Dedifferentiated amniotic fluid mesenchymal stem cell (primary cell): ENCODE data around the gene CMTM5.
"Not testable (repeated sequence)": the region's sequence is repeated elsewhere in the genome, so short reads cannot be mapped to it uniquely, and the experiment has no call there.

Experiments used
- DNase-seq: peaks from one replicate; pipeline ENCODE4 v3.0.0-alpha.2; 2016; ENCODE audit errors: extremely low spot score

Gene CMTM5

GRCh38 chr14:23414906-23415820 is 38.3 kb downstream of the CMTM5 start:
- DNase-seq = no peak

GRCh38 chr14:23415821-23416778 is 39.3 kb downstream of the CMTM5 start:
- DNase-seq = no peak

- DNase-seq = no peak
Observed at GRCh38 chr14:23416801-23417200, 40.0 kb downstream of the CMTM5 start.

- DNase-seq = not testable (repeated sequence)
Observed at GRCh38 chr14:23417269-23417668, 40.4 kb downstream of the CMTM5 start.

- no peak for DNase-seq
Observed at GRCh38 chr14:23418021-23418420, 41.2 kb downstream of the CMTM5 start.

- not testable (repeated sequence) for DNase-seq
Observed at GRCh38 chr14:23419646-23420045, 42.8 kb downstream of the CMTM5 start.

- DNase-seq = no peak
Observed at GRCh38 chr14:23421594-23421993, 44.7 kb downstream of the CMTM5 start.

- no peak for DNase-seq
Observed at GRCh38 chr14:23423657-23424056, 46.8 kb downstream of the CMTM5 start.

GRCh38 chr14:23425169-23425568 is 48.3 kb downstream of the CMTM5 start:
- no peak for DNase-seq

- DNase-seq = not testable (repeated sequence)
Observed at GRCh38 chr14:23425798-23426197, 49.0 kb downstream of the CMTM5 start.

GRCh38 chr14:23428686-23429495 is 52.0 kb downstream of the CMTM5 start:
- no peak for DNase-seq
